Measurements from ENCODE around the gene DMRT1. TPM values are rescaled to one million over a fixed set of nuclear protein-coding genes. Genes with fewer than 3 reads are reported as not detected.

Gene DMRT1
- total and polyA plus RNA-seq, 9 donors, result not detected

- TF ChIP-seq CTCF (IDR thresholded peaks at IDR 0.05), result no peak
- no peak for TF ChIP-seq EP300 (IDR thresholded peaks at IDR 0.05)
- no peak for TF ChIP-seq POLR2A (IDR thresholded peaks at IDR 0.05)
- no peak overlapping the region for H3K4me3 ChIP-seq
- no peaks in the 10 kb centered on the region for H3K9me3 ChIP-seq
- WGBS, 3 donors, result 66 to 75% (median 74%) methylated on average over 6 of the region's 6 CpGs
- no peak for DNase-seq
- no peak overlapping the region for H3K27ac ChIP-seq
- intact Hi-C loops (cut with DNase I), result no loop called here
- no peaks in the 10 kb centered on the region for H3K36me3 ChIP-seq
- no peaks in the 10 kb centered on the region for H3K27me3 ChIP-seq
- H3K4me1 ChIP-seq (ENCODE audit: insufficient read depth), result no peaks in the 10 kb centered on the region
Observed at GRCh38 chr9:928363-929042, 87.0 kb downstream of the DMRT1 start.

- no peak for DNase-seq
- no peaks in the 10 kb centered on the region for H3K27me3 ChIP-seq
- TF ChIP-seq CTCF (IDR thresholded peaks at IDR 0.05) (no peak), EP300 (IDR thresholded peaks at IDR 0.05) (no peak), POLR2A (IDR thresholded peaks at IDR 0.05) (no peak)
- no peaks in the 10 kb centered on the region for H3K4me1 ChIP-seq (ENCODE audit: insufficient read depth)
- H3K9me3 ChIP-seq, result no peaks in the 10 kb centered on the region
- WGBS, 3 donors, result 80 to 86% (median 83%) methylated on average over 4 of the region's 4 CpGs
- intact Hi-C loops (cut with DNase I), result no loop called here
- no peak overlapping the region for H3K4me3 ChIP-seq
- H3K36me3 ChIP-seq, result no peaks in the 10 kb centered on the region
- H3K27ac ChIP-seq, result no peak overlapping the region
Observed at GRCh38 chr9:929719-930118, 88.2 kb downstream of the DMRT1 start.

- Histone ChIP-seq H3K27me3 (no peaks in the 10 kb centered on the region), H3K4me1 (ENCODE audit: insufficient read depth) (no peaks in the 10 kb centered on the region), H3K9me3 (no peaks in the 10 kb centered on the region), H3K36me3 (no peaks in the 10 kb centered on the region), H3K27ac (no peak overlapping the region), H3K4me3 (no peak overlapping the region)
- WGBS, 3 donors, result 89 to 90% (median 90%) methylated on average over 4 of the region's 4 CpGs
- TF ChIP-seq EP300 (IDR thresholded peaks at IDR 0.05) (no peak), CTCF (IDR thresholded peaks at IDR 0.05) (no peak)
- DNase-seq, result no peak
- intact Hi-C loops (cut with DNase I), result no loop called here
Observed at GRCh38 chr9:933356-933755, 91.9 kb downstream of the DMRT1 start.

GRCh38 chr9:935348-935965, 94.0 kb downstream of the DMRT1 start:
- DNase-seq, result no peak
- Histone ChIP-seq H3K36me3 (no peaks in the 10 kb centered on the region), H3K9me3 (no peaks in the 10 kb centered on the region), H3K27ac (no peak overlapping the region), H3K27me3 (no peaks in the 10 kb centered on the region), H3K4me3 (no peak overlapping the region), H3K4me1 (ENCODE audit: insufficient read depth) (no peaks in the 10 kb centered on the region)
- intact Hi-C loops (cut with DNase I), result no loop called here
- TF ChIP-seq EP300 (IDR thresholded peaks at IDR 0.05) (no peak), POLR2A (IDR thresholded peaks at IDR 0.05) (no peak), CTCF (IDR thresholded peaks at IDR 0.05) (no peak)
- 9 to 22% (median 12%) methylated on average over 10 of the region's 10 CpGs for WGBS, 3 donors
